Measurements from ENCODE around the gene AIG1.
A peak's percentile ranks its signal among the peaks of the same experiment; 100 is the strongest.
"Not testable (repeated sequence)": the region's sequence is repeated elsewhere in the genome, so short reads cannot be mapped to it uniquely, and the experiment has no call there.

Gene AIG1

DNA sequence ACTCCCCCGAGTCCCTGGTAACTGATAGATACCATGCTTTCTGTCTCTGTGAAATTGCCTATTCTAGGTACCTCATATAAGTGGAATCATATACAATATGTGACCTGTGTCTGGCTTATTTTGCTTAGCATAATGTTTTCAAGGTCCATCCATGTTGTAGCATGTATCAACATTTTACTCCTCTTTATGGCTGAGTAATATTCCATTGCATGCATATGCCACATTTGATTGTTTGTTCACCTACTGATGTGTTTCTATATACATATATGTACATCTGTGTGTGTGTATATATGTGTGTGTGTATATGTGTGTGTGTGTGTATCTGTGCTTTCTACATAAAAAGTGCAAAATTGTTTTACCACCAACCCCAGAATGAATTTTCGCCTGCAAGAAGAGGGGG is 270.7 kb downstream of the AIG1 start:
- DNase-seq (ENCODE audit: low spot score) = no peak

- DNase-seq (ENCODE audit: low spot score) = no peak
These were observed 271.6 kb downstream of the AIG1 start for GRCh38 chr6:143332153-143332845.

GRCh38 chr6:143333081-143333480 is 272.4 kb downstream of the AIG1 start:
- no peak for DNase-seq (ENCODE audit: low spot score)

- DNase-seq (ENCODE audit: low spot score) = no peak
These were observed 273.2 kb downstream of the AIG1 start for GRCh38 chr6:143333749-143334520.

- DNase-seq (ENCODE audit: low spot score) = no peak
These were observed 275.2 kb downstream of the AIG1 start for GRCh38 chr6:143335865-143336264.

DNA sequence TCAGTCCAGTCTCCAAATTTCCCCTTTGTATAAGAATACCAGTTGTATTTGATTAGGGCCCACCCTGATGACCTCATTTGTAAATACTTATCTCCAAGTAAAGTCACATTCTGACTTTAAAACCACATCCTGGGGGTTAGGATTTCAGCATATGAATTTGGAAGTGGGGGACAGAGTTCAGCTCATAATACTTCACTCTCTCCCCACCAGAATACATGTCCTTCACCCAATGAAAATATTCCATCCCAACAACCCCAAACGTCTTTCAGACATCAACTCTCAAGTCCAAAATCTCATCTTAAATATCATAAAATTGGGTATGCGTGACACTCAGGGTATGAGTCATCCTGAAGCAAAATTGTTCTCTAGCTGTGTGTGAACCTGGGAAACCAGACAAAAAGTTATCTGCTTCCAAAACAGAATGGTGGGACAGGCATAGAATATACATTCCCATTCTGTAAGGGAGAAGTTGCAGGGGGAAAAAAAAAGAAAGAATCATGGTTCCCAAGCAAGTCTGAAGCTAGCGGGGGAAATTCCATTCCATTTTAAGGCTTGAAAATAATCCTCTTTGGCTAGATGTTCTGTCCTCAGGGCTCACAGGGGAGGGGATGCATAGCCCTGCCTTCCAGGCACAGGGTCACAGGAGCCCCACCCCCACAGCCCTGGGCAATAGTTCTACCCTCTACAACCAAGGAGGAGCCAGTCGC is 275.9 kb downstream of the AIG1 start:
- DNase-seq (ENCODE audit: low spot score) = no peak

DNA sequence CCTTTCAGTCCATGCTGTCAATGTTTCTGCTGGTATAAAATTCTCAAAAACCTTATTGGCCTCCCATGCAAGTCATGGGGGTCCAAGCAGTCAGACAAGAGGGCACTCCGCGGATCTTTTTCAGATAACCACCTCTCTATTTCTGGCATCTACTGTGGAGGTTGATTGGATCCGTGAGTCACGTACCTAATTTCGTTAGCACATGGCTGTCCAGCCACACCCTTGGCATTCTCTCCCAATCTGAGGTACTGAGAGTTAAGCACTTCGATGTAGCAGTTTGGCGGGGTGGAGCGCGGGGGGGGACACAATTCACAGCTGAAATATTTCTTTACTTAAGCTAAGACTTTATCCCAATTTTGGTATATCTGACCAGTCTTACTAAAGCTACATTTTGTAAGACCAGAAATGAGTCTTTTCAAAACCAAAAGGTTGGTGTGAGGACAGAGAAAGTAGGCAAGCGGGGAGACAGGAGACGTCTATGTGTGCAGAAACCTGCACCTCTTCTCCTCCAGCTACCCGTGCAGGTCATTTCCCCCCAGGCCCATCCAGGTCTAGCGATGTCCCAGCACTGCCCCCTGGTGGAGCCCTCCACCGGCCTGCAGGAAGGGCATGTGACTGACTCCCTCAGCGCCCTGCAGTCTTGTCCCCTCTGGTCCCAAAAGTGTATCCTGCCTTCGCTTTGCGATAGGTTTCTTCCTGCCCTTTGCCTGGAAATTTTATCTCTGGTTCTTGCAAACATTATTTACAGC is 276.7 kb downstream of the AIG1 start:
- peak; percentile 17 for DNase-seq (ENCODE audit: low spot score)

DNA sequence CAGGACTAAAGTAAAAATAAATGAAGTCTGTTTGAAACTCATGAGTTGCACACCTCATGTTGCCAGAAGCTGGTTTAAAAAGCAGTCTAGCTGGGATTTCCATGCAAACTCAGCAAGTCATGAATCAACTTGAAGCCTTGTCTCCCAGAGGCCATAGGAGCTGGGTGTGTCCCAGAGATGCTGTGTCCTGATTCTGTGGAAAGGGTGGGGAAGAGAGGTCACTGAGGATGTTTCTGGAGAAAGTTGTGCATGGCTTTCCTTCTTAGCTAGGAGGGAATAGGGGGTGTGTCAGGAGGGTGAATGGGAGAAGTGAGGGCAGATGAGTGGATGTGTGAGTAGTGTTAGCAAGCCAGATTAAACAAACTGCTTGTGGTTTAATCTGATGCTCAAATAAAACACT is 278.5 kb downstream of the AIG1 start:
- no peak for DNase-seq (ENCODE audit: low spot score)

DNA sequence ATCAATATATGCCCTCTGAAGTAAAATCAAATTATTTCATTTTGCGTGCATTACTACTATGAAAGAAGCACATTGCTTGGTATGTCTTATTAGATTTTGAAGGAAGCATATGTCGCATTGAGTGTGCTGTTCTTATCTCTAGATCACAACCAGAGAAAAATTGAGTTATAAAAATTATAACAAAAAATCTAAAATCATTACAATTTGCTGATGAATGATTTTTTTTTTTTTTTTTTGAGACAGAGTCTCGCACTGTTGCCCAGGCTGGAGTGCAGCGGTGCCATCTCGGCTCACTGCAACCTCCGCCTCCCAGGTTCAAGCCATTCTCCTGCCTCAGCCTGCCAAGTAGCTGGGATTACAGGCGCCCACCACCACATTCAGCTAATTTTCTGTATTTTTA is 284.8 kb downstream of the AIG1 start:
- not testable (repeated sequence) for DNase-seq (ENCODE audit: low spot score)

GRCh38 chr6:143346004-143346403 is 285.3 kb downstream of the AIG1 start:
- no peak for DNase-seq (ENCODE audit: low spot score)

DNA sequence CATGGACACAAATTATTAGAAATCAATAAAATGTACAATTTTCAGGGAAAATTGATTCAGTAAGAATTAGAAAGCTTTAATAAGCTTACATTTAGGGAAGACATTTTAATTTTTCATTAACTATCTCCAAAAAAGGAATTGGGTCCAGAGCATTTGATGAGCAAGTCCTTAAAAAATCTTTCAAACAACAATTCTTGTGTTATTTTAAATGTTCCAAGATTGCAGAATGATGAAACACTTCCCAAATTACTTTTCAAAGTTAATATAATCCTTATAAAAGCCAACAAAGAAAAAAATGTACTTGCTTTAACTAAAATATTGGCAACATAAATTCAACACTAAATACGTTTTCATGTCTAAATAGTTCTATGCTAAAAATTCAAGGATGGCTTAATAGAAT is 287.8 kb downstream of the AIG1 start:
- DNase-seq (ENCODE audit: low spot score) = no peak

DNA sequence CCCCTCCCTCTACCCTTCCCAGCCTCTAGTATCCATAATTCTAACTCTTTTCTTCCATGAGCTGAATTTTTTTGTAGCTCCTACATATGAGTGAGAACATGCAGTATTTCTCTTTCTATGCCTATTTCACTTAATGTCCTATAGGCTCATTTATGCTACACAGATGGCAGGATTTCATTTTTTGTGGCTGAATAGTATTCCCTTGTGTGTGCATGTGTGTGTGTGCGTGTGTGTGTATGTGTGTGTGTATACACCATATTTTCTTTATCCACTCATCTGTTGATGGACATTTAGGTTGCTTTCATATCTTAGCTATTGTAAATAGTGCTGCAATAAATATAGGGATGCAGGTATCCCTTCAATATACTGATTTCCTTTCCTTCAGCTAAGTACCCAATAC is 288.8 kb downstream of the AIG1 start:
- no peak for DNase-seq (ENCODE audit: low spot score)

GRCh38 chr6:143356101-143356880 is 295.6 kb downstream of the AIG1 start:
- no peak for DNase-seq (ENCODE audit: low spot score)

DNA sequence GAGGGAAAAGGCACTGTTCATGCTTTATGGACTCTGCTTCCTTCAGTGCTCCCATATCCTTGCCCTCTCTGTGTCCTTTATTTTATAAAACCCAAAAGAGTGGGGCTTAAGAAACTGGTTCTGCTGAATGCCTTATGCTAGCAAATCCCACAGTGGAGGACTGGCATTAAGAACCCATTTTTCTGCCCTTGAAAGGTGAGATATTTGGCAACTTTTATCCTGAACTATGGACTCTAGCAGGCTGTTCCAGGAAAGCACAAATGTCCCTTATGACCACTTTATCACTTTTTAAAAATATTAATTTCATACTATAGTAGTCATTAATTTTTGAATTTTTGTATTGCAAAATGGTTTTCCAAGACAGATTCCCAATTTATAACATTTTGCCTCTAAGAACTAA is 296.5 kb downstream of the AIG1 start:
- no peak for DNase-seq (ENCODE audit: low spot score)

GRCh38 chr6:143357561-143358255 is 297.0 kb downstream of the AIG1 start:
- DNase-seq (ENCODE audit: low spot score) = no peak

DNA sequence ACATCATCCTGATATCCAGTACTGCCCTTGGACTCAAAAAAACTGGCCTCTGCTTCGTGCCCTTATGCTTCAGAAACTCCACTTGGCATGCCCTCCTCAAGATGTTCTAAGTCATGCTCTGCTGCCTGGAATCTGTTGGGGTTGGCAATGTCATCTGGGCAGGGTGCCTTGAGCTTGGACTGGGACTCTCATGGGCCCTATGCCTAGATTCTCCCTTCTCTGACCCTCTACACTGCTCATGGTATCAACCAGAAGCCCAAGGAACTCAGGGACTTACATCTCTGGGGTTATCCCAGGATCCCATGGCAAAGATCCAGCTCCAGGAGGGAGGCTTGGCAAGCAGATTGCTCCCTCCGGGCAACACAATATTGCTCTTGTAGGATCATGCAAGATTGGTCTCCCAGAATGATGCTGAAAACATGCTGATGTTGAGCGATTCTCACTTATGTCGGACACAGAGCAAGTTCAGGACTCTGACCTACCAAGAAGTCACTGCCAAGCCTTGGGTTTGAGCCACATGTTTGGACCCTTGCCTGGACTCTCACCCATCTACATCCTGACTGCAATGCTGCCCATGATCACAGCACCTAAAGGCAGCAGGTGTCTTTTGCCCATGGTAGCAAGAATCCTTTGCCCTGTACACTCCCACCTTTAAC is 301.0 kb downstream of the AIG1 start:
- DNase-seq (ENCODE audit: low spot score) = no peak

DNA sequence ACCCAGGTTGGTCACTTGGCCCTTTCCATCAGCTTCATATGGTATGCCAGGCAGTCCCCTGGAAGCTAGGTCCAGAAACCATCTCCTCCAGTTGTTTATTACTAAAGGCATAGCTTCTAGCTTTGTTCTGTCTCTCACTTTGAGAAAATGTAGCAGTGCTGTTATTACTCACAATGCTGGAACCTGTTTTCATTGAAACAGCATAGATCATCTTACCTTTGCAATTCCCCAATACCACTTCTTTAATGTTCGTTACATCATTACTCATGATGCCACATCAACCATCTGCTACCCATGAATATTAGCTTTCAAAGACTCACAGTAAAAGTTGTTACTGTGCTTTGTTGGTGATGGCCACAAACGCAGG is 301.5 kb downstream of the AIG1 start:
- no peak for DNase-seq (ENCODE audit: low spot score)

DNA sequence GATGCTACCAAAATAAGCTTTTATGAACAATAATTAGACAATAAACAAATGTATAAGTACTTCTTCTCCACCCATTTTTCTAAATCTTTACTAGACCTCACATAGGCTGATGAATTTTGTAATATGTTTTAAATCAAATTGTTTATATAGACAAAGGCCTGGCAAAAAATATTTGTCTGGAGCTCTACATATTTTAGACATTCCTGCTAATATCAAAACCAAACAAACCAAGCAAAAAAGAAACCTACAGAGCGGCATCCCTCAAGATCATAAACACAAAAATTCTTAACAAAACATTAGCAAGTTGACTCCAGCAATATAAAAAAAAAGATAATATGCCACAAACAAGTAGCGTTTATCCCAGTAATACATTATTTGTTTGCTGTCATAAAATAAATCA is 302.6 kb downstream of the AIG1 start:
- DNase-seq (ENCODE audit: low spot score) = no peak

GRCh38 chr6:143368426-143368825 is 307.7 kb downstream of the AIG1 start:
- DNase-seq (ENCODE audit: low spot score) = no peak

GRCh38 chr6:143369971-143370370 is 309.3 kb downstream of the AIG1 start:
- DNase-seq (ENCODE audit: low spot score) = no peak

All from hematopoietic multipotent progenitor cell treated with erythropoietin and hydrocortisone succinate and interleukin-3 and kit ligand, for 15 days (in vitro differentiated cells).